CD4-positive, alpha-beta T cell treated with Interleukin-2 at 100 ng/mL for 4 hours (primary cell): ENCODE data around the gene MAGI2.
"Not testable (repeated sequence)": the region's sequence is repeated elsewhere in the genome, so short reads cannot be mapped to it uniquely, and the experiment has no call there.

ENCODE experiments used
- DNase-seq: peaks from one replicate; pipeline ENCODE4 v3.0.0-alpha.2; 2020; ENCODE audit warnings: low spot score

The MAGI2 gene

GRCh38 chr7:78346827-78347226 is 1106.6 kb downstream of the MAGI2 start:
- no peak for DNase-seq

GRCh38 chr7:78345979-78346378 is 1107.5 kb downstream of the MAGI2 start:
- no peak for DNase-seq

GRCh38 chr7:78345293-78345911 is 1108.1 kb downstream of the MAGI2 start:
- no peak for DNase-seq

GRCh38 chr7:78334426-78334825 is 1119.0 kb downstream of the MAGI2 start:
- DNase-seq, result no peak

GRCh38 chr7:78333530-78334425 is 1119.7 kb downstream of the MAGI2 start:
- DNase-seq, result no peak

GRCh38 chr7:78329001-78329655 is 1124.3 kb downstream of the MAGI2 start:
- DNase-seq, result no peak

- DNase-seq, result no peak
These were observed 1125.7 kb downstream of the MAGI2 start for GRCh38 chr7:78327718-78328117.

- no peak for DNase-seq
These were observed 1126.6 kb downstream of the MAGI2 start for GRCh38 chr7:78326876-78327275.

GRCh38 chr7:78326189-78326588 is 1127.3 kb downstream of the MAGI2 start:
- DNase-seq, result no peak

GRCh38 chr7:78323118-78323517 is 1130.3 kb downstream of the MAGI2 start:
- no peak for DNase-seq

GRCh38 chr7:78322231-78322630 is 1131.2 kb downstream of the MAGI2 start:
- DNase-seq, result not testable (repeated sequence)

GRCh38 chr7:78317371-78317770 is 1136.1 kb downstream of the MAGI2 start:
- no peak for DNase-seq

- no peak for DNase-seq
These were observed 1137.4 kb downstream of the MAGI2 start for GRCh38 chr7:78316110-78316509.

- no peak for DNase-seq
These were observed 1138.3 kb downstream of the MAGI2 start for GRCh38 chr7:78315119-78315518.

GRCh38 chr7:78311181-78311580 is 1142.3 kb downstream of the MAGI2 start:
- DNase-seq, result no peak

GRCh38 chr7:78307892-78308291 is 1145.6 kb downstream of the MAGI2 start:
- DNase-seq, result no peak

GRCh38 chr7:78306634-78307033 is 1146.8 kb downstream of the MAGI2 start:
- DNase-seq, result no peak

- DNase-seq, result no peak
These were observed 1152.1 kb downstream of the MAGI2 start for GRCh38 chr7:78301407-78301806.

GRCh38 chr7:78299088-78299487 is 1154.4 kb downstream of the MAGI2 start:
- DNase-seq, result no peak

- DNase-seq, result no peak
These were observed 1156.7 kb downstream of the MAGI2 start for GRCh38 chr7:78296644-78297371.

- DNase-seq, result no peak
These were observed 1157.3 kb downstream of the MAGI2 start for GRCh38 chr7:78296046-78296597.

- DNase-seq, result not testable (repeated sequence)
These were observed 1164.0 kb downstream of the MAGI2 start for GRCh38 chr7:78289471-78289870.
